Mesendoderm (in vitro differentiated cells): ENCODE results near the gene NIBAN1.

Experiments used
- DNase-seq: peaks from one replicate; pipeline ENCODE4 v3.0.0; 2013
- H2AK5ac ChIP-seq: 2 replicates; pipeline ENCODE4 v1.6.1; 2013; ENCODE audit warnings: low read length, inconsistent platforms
- H2BK120ac ChIP-seq: 2 replicates; pipeline ENCODE4 v1.6.1; 2013; ENCODE audit warnings: low read depth, mild to moderate bottlenecking, low read length, moderate library complexity, mixed read lengths
- H2BK15ac ChIP-seq: replicated peaks from 2 replicates; pipeline ENCODE4 v1.6.1; 2013; ENCODE audit warnings: low read depth, mild to moderate bottlenecking, moderate library complexity
- H2BK5ac ChIP-seq: 2 replicates; pipeline ENCODE4 v1.6.1; 2013; ENCODE audit warnings: low read length, inconsistent platforms
- H3K18ac ChIP-seq: 2 replicates; pipeline ENCODE4 v1.6.1; 2013; ENCODE audit warnings: mild to moderate bottlenecking, low read length, mixed read lengths
- H3K23ac ChIP-seq: one replicate; pipeline ENCODE4 v1.6.1; 2013; ENCODE audit warnings: low read length
- H3K27ac ChIP-seq: 2 replicates; pipeline ENCODE4 v1.5.1; 2013; ENCODE audit warnings: low read depth, mild to moderate bottlenecking, inconsistent platforms, low read length, moderate library complexity
- H3K27me3 ChIP-seq: 2 replicates; pipeline ENCODE4 v1.6.1; 2013; ENCODE audit warnings: low read length, control low read depth, mild to moderate bottlenecking, inconsistent platforms; ENCODE audit not compliant: insufficient read depth, poor library complexity
- H3K36me3 ChIP-seq: 2 replicates; pipeline ENCODE4 v1.6.1; 2013; ENCODE audit warnings: low read length, inconsistent platforms; ENCODE audit not compliant: control insufficient read depth, insufficient read depth
- H3K4ac ChIP-seq: one replicate; pipeline ENCODE4 v1.6.1; 2013; ENCODE audit warnings: low read depth, mild to moderate bottlenecking, low read length, moderate library complexity
- H3K4me1 ChIP-seq: 2 replicates; pipeline ENCODE4 v1.6.1; 2013; ENCODE audit warnings: low read depth, low read length, inconsistent platforms; ENCODE audit not compliant: control insufficient read depth
- H3K4me2 ChIP-seq: 2 replicates; pipeline ENCODE4 v1.6.1; 2013; ENCODE audit warnings: low read length
- H3K4me3 ChIP-seq: 2 replicates; pipeline ENCODE4 v1.5.1; 2013; ENCODE audit warnings: mild to moderate bottlenecking, low read length
- H3K56ac ChIP-seq: one replicate; pipeline ENCODE4 v1.6.1; 2013; ENCODE audit warnings: low read length
- H3K79me1 ChIP-seq: 2 replicates; pipeline ENCODE4 v1.6.1; 2013; ENCODE audit warnings: low read length, inconsistent platforms
- H3K79me2 ChIP-seq: 2 replicates; pipeline ENCODE4 v1.6.1; 2013; ENCODE audit warnings: mild to moderate bottlenecking, low read length; ENCODE audit not compliant: control insufficient read depth, insufficient read depth
- H3K9ac ChIP-seq: 2 replicates; pipeline ENCODE4 v1.6.1; 2013; ENCODE audit warnings: low read length, inconsistent platforms
- H4K5ac ChIP-seq: one replicate; pipeline ENCODE4 v1.6.1; 2013; ENCODE audit warnings: low read length
- H4K8ac ChIP-seq: one replicate; pipeline ENCODE4 v1.6.1; 2013; ENCODE audit warnings: low read depth, mild to moderate bottlenecking, control low read depth, low read length, moderate library complexity
- WGBS: extraction: QIAGEN DNeasy Blood & Tissue Kit; methylation state at CpG from one replicate; pipeline ENCODE4 v1.1.7; 2013; ENCODE audit warnings: low lambda C conversion rate, missing lambda C conversion rate; ENCODE audit not compliant: insufficient coverage; ENCODE audit errors: extremely low coverage; 5-methylcytosine and 5-hydroxymethylcytosine counted together

Gene NIBAN1

DNA sequence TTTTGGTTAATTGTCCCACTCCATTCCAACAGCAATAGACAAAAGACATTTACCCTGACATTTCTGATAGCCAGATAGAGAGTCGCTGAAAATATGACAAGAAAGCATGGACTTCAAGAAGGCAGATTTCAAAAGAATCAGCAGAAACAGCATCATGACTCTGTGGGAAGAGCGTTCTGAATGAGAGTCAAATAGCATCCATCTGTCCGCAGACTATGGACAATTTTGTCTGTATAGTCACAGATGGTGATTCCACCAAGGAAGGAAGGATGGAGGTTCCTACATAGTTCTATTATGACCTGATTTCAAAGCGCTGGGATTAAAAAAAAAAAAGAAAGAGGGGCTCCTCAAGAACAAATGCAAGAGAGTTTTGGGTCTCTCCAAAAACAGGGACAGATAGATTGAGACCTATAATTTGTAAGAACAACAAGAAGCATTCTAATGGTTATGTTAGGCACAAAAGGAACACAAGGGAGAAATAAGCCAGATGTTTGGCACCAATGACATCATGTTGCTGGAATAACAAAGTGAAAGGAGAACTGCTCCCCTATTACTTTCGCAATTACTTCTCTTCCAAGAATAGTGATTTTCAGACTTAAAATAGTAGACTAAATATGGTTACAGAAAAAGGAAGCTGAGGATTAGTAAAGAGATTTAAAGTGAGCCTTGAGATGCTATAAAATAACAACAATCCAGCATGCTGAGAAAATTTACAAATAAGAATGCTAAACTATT, 28.5 kb downstream of the NIBAN1 start:
- Histone ChIP-seq H4K8ac (no peak overlapping the region), H3K4me1 (no peaks in the 10 kb centered on the region), H4K5ac (no peak overlapping the region), H3K36me3 (no peaks in the 10 kb centered on the region), H3K23ac (no peak overlapping the region), H2AK5ac (no peak overlapping the region), H3K4ac (no peak overlapping the region), H2BK5ac (no peak overlapping the region), H3K27me3 (no peaks in the 10 kb centered on the region), H3K4me2 (no peak overlapping the region), H3K4me3 (no peak overlapping the region), H3K27ac (no peak overlapping the region), H3K56ac (no peak overlapping the region), H3K79me1 (no peaks in the 10 kb centered on the region), H3K79me2 (no peaks in the 10 kb centered on the region), H2BK15ac (no peak overlapping the region), H2BK120ac (no peak overlapping the region), H3K9ac (no peak overlapping the region), H3K18ac (no peak overlapping the region)
- no CpG with 5 or more reads among the region's 5 CpGs for WGBS
- DNase-seq = no peak

DNA sequence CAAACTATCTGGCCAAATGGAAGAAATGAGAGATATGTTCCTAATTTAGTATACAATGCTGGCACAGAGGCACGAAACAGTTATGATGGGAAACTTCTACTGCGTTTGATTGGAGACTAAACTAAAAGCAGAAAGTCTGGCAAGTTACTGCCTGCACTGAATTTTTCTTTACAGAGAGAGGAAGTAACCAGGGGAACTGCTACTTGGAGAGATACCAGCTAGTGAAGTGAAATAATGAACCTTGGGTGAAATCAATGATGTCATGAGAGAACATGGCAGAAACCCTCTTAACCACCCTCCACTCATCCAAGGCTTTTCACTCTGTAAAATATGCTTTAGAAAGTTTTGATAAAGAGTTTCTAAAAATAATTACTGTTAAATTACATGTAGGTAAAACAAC, 29.3 kb downstream of the NIBAN1 start:
- Histone ChIP-seq H3K18ac (no peak overlapping the region), H2BK15ac (no peak overlapping the region), H2AK5ac (no peak overlapping the region), H4K8ac (no peak overlapping the region), H3K79me1 (no peaks in the 10 kb centered on the region), H3K36me3 (no peaks in the 10 kb centered on the region), H3K9ac (no peak overlapping the region), H3K4ac (no peak overlapping the region), H2BK120ac (no peak overlapping the region), H3K27me3 (no peaks in the 10 kb centered on the region), H3K4me3 (no peak overlapping the region), H3K4me1 (no peaks in the 10 kb centered on the region), H3K79me2 (no peaks in the 10 kb centered on the region), H3K23ac (no peak overlapping the region), H4K5ac (no peak overlapping the region), H3K27ac (no peak overlapping the region), H3K4me2 (no peak overlapping the region), H3K56ac (no peak overlapping the region), H2BK5ac (no peak overlapping the region)
- no peak for DNase-seq
- no CpG with 5 or more reads among the region's 2 CpGs for WGBS

- H2BK15ac ChIP-seq = no peak overlapping the region
- no CpG with 5 or more reads among the region's 2 CpGs for WGBS
- no peak overlapping the region for H2BK120ac ChIP-seq
- no peaks in the 10 kb centered on the region for H3K4me1 ChIP-seq
- no peaks in the 10 kb centered on the region for H3K79me2 ChIP-seq
- H4K8ac ChIP-seq = no peak overlapping the region
- no peak overlapping the region for H3K18ac ChIP-seq
- no peak overlapping the region for H3K4me2 ChIP-seq
- DNase-seq = no peak
- H3K36me3 ChIP-seq = no peaks in the 10 kb centered on the region
- no peak overlapping the region for H2BK5ac ChIP-seq
- no peak overlapping the region for H3K9ac ChIP-seq
- H3K4me3 ChIP-seq = no peak overlapping the region
- H4K5ac ChIP-seq = no peak overlapping the region
- no peak overlapping the region for H3K23ac ChIP-seq
- no peaks in the 10 kb centered on the region for H3K79me1 ChIP-seq
- no peak overlapping the region for H3K27ac ChIP-seq
- H3K27me3 ChIP-seq = no peaks in the 10 kb centered on the region
- H2AK5ac ChIP-seq = no peak overlapping the region
- H3K4ac ChIP-seq = no peak overlapping the region
- no peak overlapping the region for H3K56ac ChIP-seq
Observed at GRCh38 chr1:184943998-184944397, 30.3 kb downstream of the NIBAN1 start.

DNA sequence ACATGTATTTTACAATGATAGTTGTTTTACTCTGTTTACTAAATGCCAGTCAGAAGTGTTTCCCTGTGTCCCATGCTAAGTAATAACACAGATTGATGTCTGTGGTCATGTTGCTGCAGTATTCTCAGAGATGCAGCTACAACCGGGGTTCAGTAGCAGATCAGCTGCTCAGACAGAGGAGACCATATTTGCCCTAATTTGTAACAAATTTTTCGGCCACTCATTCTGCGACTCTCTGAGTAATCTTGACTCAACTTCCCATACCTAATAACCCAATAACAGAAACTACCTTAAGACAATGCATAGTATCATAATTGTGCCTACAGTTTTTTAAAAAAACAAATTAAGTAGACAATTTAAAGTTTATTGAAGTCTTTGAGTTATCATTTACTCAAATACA, 32.6 kb downstream of the NIBAN1 start:
- no peaks in the 10 kb centered on the region for H3K4me1 ChIP-seq
- H3K9ac ChIP-seq = no peak overlapping the region
- no peaks in the 10 kb centered on the region for H3K79me2 ChIP-seq
- H3K4ac ChIP-seq = no peak overlapping the region
- H2BK5ac ChIP-seq = no peak overlapping the region
- no peak overlapping the region for H3K18ac ChIP-seq
- H2BK15ac ChIP-seq = no peak overlapping the region
- no peaks in the 10 kb centered on the region for H3K79me1 ChIP-seq
- H2BK120ac ChIP-seq = no peak overlapping the region
- no peak overlapping the region for H3K56ac ChIP-seq
- no peak overlapping the region for H4K5ac ChIP-seq
- H4K8ac ChIP-seq = no peak overlapping the region
- no peak overlapping the region for H3K27ac ChIP-seq
- no peak overlapping the region for H2AK5ac ChIP-seq
- no peak overlapping the region for H3K23ac ChIP-seq
- H3K4me2 ChIP-seq = no peak overlapping the region
- H3K36me3 ChIP-seq = no peaks in the 10 kb centered on the region
- WGBS = no CpG with 5 or more reads among the region's 3 CpGs
- H3K4me3 ChIP-seq = no peak overlapping the region
- no peaks in the 10 kb centered on the region for H3K27me3 ChIP-seq
- DNase-seq = no peak

DNA sequence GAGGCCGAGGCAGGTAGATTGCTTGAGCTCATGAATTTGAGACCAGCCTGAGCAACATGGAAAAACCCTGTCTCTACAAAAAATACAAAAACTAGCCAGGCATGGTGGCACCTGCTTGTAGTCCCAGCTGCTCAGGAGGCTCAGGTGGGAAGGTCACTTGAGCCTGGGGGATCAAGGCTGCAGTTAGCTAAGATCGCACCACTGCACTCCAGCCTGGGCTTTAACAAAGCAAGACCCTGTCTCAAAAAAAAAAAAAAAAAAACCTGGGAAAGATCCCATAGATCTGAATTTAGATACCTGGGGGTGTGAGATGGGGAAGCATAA, 32.9 kb downstream of the NIBAN1 start:
- no peak overlapping the region for H3K56ac ChIP-seq
- H3K27me3 ChIP-seq = no peaks in the 10 kb centered on the region
- DNase-seq = no peak
- no peaks in the 10 kb centered on the region for H3K79me1 ChIP-seq
- no peak overlapping the region for H4K5ac ChIP-seq
- H3K4me1 ChIP-seq = no peaks in the 10 kb centered on the region
- H3K27ac ChIP-seq = no peak overlapping the region
- no peak overlapping the region for H3K18ac ChIP-seq
- H3K23ac ChIP-seq = no peak overlapping the region
- H3K9ac ChIP-seq = no peak overlapping the region
- WGBS = no CpG with 5 or more reads among the region's 2 CpGs
- no peak overlapping the region for H4K8ac ChIP-seq
- H2AK5ac ChIP-seq = no peak overlapping the region
- no peak overlapping the region for H3K4ac ChIP-seq
- no peak overlapping the region for H2BK15ac ChIP-seq
- no peaks in the 10 kb centered on the region for H3K36me3 ChIP-seq
- H3K4me2 ChIP-seq = no peak overlapping the region
- H2BK5ac ChIP-seq = no peak overlapping the region
- no peak overlapping the region for H2BK120ac ChIP-seq
- no peaks in the 10 kb centered on the region for H3K79me2 ChIP-seq
- no peak overlapping the region for H3K4me3 ChIP-seq
